Adrenal gland (tissue), 5 donors: Measurements from ENCODE around the gene MEIS1.

Experiments
- POLR2A ChIP-seq, 2 donors: fragments of 450-650 bp; IDR thresholded peaks; one replicate each; pipeline ENCODE4 v1.6.1; 2017; ENCODE audit warnings: antibody characterized with exemption in 2 of 2, mild to moderate bottlenecking in 2 of 2, moderate library complexity in 1 of 2
- TF ChIP-seq, protein P1 (sequence below), 6 experiments: fragments of 450-650 bp in 4 of 6; fragments of 200-600 bp in 2 of 6; sonication (generic) in 1 of 6; IDR thresholded peaks; 1 replicate in 5 of 6; 2 replicates in 1 of 6; pipeline versions ENCODE4 v1.5.1 to v1.8.0; 2016 to 2021; ENCODE audit warnings: antibody characterized with exemption in 6 of 6, mild to moderate bottlenecking in 2 of 6, moderate library complexity in 1 of 6
- donor health status: DM: no; HTN: no; CAD: no.

- TF ChIP-seq, protein P1, sequence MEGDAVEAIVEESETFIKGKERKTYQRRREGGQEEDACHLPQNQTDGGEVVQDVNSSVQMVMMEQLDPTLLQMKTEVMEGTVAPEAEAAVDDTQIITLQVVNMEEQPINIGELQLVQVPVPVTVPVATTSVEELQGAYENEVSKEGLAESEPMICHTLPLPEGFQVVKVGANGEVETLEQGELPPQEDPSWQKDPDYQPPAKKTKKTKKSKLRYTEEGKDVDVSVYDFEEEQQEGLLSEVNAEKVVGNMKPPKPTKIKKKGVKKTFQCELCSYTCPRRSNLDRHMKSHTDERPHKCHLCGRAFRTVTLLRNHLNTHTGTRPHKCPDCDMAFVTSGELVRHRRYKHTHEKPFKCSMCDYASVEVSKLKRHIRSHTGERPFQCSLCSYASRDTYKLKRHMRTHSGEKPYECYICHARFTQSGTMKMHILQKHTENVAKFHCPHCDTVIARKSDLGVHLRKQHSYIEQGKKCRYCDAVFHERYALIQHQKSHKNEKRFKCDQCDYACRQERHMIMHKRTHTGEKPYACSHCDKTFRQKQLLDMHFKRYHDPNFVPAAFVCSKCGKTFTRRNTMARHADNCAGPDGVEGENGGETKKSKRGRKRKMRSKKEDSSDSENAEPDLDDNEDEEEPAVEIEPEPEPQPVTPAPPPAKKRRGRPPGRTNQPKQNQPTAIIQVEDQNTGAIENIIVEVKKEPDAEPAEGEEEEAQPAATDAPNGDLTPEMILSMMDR (IDR thresholded peaks at IDR 0.05) = no peak
- no peak for TF ChIP-seq POLR2A (IDR thresholded peaks at IDR 0.05)
Measured at GRCh38 chr2:66494708-66495107, 59.8 kb downstream of the MEIS1 start.
